WTC11 (cell line): Measurements from ENCODE around the gene CDRT15L2.
"Not testable (repeated sequence)": the region's sequence is repeated elsewhere in the genome, so short reads cannot be mapped to it uniquely, and the experiment has no call there.

Source experiments
- ESRRA ChIP-seq: sonication (generic); formaldehyde crosslinking; IDR thresholded peaks from 2 replicates; pipeline ENCODE4 v1.8.1; 2022; ENCODE audit warnings: mild to moderate bottlenecking, missing genetic modification reagents, borderline replicate concordance
- JUN ChIP-seq: sonication (generic); formaldehyde crosslinking; IDR thresholded peaks from 2 replicates; pipeline ENCODE4 v1.8.0; 2023; ENCODE audit warnings: mild to moderate bottlenecking, missing genetic modification reagents
- KAT7 ChIP-seq: sonication (generic); formaldehyde crosslinking; IDR thresholded peaks from 2 replicates; pipeline ENCODE4 v1.8.1; 2023; ENCODE audit warnings: missing genetic modification reagents, mild to moderate bottlenecking, borderline replicate concordance
- MXD4 ChIP-seq: fragments of 250-450 bp; sonication (Bioruptor Pico); IDR thresholded peaks from 2 replicates; pipeline ENCODE4 v1.8.0; 2021; ENCODE audit warnings: mild to moderate bottlenecking, moderate library complexity, borderline replicate concordance
- SMAD4 ChIP-seq: sonication (generic); formaldehyde crosslinking; IDR thresholded peaks from 2 replicates; pipeline ENCODE4 v1.8.0; 2022; ENCODE audit warnings: mild to moderate bottlenecking, missing genetic modification reagents
- TEAD4 ChIP-seq: sonication (generic); formaldehyde crosslinking; IDR thresholded peaks from 2 replicates; pipeline ENCODE4 v1.8.0; 2022; ENCODE audit warnings: mild to moderate bottlenecking, missing genetic modification reagents
- ZNF232 ChIP-seq: sonication (generic); formaldehyde crosslinking; IDR thresholded peaks from 2 replicates; pipeline ENCODE4 v1.8.0; 2022; ENCODE audit warnings: mild to moderate bottlenecking, missing genetic modification reagents
- ZNF423 ChIP-seq: fragments of 250-450 bp; sonication (Bioruptor Pico); IDR thresholded peaks from 2 replicates; pipeline ENCODE4 v2.1.2; 2022; ENCODE audit warnings: mild to moderate bottlenecking, moderate library complexity
- TF ChIP-seq, protein P1 (sequence below): fragments of 200-600 bp; IDR thresholded peaks from 2 replicates; pipeline ENCODE4 v1.8.0; 2022; ENCODE audit warnings: antibody characterized with exemption
- TF ChIP-seq, protein P2 (sequence below): sonication (generic); formaldehyde crosslinking; IDR thresholded peaks from 2 replicates; pipeline ENCODE4 v1.8.0; 2022; ENCODE audit warnings: mild to moderate bottlenecking, missing genetic modification reagents
- TF ChIP-seq, protein P3 (sequence below): sonication (generic); formaldehyde crosslinking; conservative IDR thresholded peaks from 2 replicates; pipeline ENCODE4 v1.8.1; 2022; ENCODE audit warnings: mild to moderate bottlenecking, missing genetic modification reagents
- TF ChIP-seq, protein P4 (sequence below): sonication (generic); formaldehyde crosslinking; IDR thresholded peaks from 2 replicates; pipeline ENCODE4 v1.8.1; 2022; ENCODE audit warnings: low read depth, missing genetic modification reagents, borderline replicate concordance
- TF ChIP-seq, protein P5 (sequence below): sonication (generic); formaldehyde crosslinking; IDR thresholded peaks from 2 replicates; pipeline ENCODE4 v1.8.0; 2023; ENCODE audit warnings: missing genetic modification reagents, mild to moderate bottlenecking, borderline replicate concordance

DNA sequence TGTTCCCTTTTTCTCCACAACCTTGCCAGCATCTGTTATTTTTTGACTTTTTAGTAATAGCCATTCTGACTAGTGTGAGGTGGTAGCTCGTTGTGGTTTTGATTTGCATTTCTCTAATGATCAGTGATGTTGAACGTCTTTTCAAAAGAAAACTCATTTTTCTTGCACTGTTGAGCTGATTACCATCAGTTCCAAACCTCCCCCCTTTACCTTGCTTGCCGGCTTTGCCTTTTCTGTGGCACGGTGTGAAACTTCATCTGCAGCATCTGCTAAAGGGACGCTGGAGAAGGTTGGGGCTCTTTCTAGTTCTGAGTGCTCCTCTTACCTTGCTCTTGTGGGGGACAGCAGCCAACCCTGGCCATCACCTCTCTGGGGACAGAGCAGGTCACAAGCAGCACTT is 39.1 kb upstream of the CDRT15L2 start:
- TF ChIP-seq, protein P1, sequence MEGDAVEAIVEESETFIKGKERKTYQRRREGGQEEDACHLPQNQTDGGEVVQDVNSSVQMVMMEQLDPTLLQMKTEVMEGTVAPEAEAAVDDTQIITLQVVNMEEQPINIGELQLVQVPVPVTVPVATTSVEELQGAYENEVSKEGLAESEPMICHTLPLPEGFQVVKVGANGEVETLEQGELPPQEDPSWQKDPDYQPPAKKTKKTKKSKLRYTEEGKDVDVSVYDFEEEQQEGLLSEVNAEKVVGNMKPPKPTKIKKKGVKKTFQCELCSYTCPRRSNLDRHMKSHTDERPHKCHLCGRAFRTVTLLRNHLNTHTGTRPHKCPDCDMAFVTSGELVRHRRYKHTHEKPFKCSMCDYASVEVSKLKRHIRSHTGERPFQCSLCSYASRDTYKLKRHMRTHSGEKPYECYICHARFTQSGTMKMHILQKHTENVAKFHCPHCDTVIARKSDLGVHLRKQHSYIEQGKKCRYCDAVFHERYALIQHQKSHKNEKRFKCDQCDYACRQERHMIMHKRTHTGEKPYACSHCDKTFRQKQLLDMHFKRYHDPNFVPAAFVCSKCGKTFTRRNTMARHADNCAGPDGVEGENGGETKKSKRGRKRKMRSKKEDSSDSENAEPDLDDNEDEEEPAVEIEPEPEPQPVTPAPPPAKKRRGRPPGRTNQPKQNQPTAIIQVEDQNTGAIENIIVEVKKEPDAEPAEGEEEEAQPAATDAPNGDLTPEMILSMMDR, result not testable (repeated sequence)
- not testable (repeated sequence) for TF ChIP-seq TEAD4 (CRISPR knock-in tag); ZNF232 (CRISPR knock-in tag); SMAD4; MXD4; JUN (CRISPR knock-in tag); KAT7 (CRISPR knock-in tag); ESRRA (CRISPR knock-in tag); ZNF423 (CRISPR knock-in tag)
- TF ChIP-seq, protein P2, sequence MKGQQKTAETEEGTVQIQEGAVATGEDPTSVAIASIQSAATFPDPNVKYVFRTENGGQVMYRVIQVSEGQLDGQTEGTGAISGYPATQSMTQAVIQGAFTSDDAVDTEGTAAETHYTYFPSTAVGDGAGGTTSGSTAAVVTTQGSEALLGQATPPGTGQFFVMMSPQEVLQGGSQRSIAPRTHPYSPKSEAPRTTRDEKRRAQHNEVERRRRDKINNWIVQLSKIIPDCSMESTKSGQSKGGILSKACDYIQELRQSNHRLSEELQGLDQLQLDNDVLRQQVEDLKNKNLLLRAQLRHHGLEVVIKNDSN (CRISPR knock-in tag), result not testable (repeated sequence)
- TF ChIP-seq, protein P3, sequence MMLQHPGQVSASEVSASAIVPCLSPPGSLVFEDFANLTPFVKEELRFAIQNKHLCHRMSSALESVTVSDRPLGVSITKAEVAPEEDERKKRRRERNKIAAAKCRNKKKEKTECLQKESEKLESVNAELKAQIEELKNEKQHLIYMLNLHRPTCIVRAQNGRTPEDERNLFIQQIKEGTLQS, result not testable (repeated sequence)
- TF ChIP-seq, protein P4, sequence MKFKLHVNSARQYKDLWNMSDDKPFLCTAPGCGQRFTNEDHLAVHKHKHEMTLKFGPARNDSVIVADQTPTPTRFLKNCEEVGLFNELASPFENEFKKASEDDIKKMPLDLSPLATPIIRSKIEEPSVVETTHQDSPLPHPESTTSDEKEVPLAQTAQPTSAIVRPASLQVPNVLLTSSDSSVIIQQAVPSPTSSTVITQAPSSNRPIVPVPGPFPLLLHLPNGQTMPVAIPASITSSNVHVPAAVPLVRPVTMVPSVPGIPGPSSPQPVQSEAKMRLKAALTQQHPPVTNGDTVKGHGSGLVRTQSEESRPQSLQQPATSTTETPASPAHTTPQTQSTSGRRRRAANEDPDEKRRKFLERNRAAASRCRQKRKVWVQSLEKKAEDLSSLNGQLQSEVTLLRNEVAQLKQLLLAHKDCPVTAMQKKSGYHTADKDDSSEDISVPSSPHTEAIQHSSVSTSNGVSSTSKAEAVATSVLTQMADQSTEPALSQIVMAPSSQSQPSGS (CRISPR knock-in tag), result not testable (repeated sequence)
- TF ChIP-seq, protein P5, sequence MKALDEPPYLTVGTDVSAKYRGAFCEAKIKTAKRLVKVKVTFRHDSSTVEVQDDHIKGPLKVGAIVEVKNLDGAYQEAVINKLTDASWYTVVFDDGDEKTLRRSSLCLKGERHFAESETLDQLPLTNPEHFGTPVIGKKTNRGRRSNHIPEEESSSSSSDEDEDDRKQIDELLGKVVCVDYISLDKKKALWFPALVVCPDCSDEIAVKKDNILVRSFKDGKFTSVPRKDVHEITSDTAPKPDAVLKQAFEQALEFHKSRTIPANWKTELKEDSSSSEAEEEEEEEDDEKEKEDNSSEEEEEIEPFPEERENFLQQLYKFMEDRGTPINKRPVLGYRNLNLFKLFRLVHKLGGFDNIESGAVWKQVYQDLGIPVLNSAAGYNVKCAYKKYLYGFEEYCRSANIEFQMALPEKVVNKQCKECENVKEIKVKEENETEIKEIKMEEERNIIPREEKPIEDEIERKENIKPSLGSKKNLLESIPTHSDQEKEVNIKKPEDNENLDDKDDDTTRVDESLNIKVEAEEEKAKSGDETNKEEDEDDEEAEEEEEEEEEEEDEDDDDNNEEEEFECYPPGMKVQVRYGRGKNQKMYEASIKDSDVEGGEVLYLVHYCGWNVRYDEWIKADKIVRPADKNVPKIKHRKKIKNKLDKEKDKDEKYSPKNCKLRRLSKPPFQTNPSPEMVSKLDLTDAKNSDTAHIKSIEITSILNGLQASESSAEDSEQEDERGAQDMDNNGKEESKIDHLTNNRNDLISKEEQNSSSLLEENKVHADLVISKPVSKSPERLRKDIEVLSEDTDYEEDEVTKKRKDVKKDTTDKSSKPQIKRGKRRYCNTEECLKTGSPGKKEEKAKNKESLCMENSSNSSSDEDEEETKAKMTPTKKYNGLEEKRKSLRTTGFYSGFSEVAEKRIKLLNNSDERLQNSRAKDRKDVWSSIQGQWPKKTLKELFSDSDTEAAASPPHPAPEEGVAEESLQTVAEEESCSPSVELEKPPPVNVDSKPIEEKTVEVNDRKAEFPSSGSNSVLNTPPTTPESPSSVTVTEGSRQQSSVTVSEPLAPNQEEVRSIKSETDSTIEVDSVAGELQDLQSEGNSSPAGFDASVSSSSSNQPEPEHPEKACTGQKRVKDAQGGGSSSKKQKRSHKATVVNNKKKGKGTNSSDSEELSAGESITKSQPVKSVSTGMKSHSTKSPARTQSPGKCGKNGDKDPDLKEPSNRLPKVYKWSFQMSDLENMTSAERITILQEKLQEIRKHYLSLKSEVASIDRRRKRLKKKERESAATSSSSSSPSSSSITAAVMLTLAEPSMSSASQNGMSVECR (CRISPR knock-in tag), result not testable (repeated sequence)
